NB4 (cell line): ENCODE measurements around the gene CCP110.
A peak's percentile ranks its signal among the peaks of the same experiment; 100 is the strongest.

Source experiments
- DNase-seq: peaks from one replicate; pipeline ENCODE4 v3.0.0; 2010; ENCODE audit warnings: low read depth
- H3K4me3 ChIP-seq: one replicate; pipeline ENCODE4 v1.5.1; 2011; ENCODE audit warnings: mild to moderate bottlenecking, low read depth, low read length, moderate library complexity
- CTCF ChIP-seq: IDR thresholded peaks from one replicate; pipeline ENCODE4 v1.5.1; 2012; ENCODE audit warnings: low read depth, low read length
- MAX ChIP-seq: IDR thresholded peaks from 2 replicates; pipeline ENCODE4 v1.6.1; 2011; ENCODE audit warnings: low read depth, low read length
- MYC ChIP-seq: IDR thresholded peaks from 2 replicates; pipeline ENCODE4 v1.6.1; 2011; ENCODE audit warnings: low read depth, low read length
- POLR2A ChIP-seq: IDR thresholded peaks from 2 replicates; pipeline ENCODE4 v1.6.1; 2011; ENCODE audit warnings: mild to moderate bottlenecking; ENCODE audit not compliant: insufficient read length; ENCODE audit errors: extremely low read depth

The CCP110 gene

GRCh38 chr16:19488213-19488640 is 35.5 kb upstream of the CCP110 start:
- no peak overlapping the region for H3K4me3 ChIP-seq
- no peak for TF ChIP-seq POLR2A
- TF ChIP-seq MYC: no peak
- TF ChIP-seq CTCF: no peak
- no peak for TF ChIP-seq MAX
- DNase-seq: no peak

- DNase-seq: no peak
- H3K4me3 ChIP-seq: no peak overlapping the region
- TF ChIP-seq POLR2A (no peak), CTCF (no peak), MAX (no peak), MYC (no peak)
These were observed 33.1 kb upstream of the CCP110 start for GRCh38 chr16:19490619-19491018.

GRCh38 chr16:19497176-19497575 is 26.6 kb upstream of the CCP110 start:
- no peak for DNase-seq
- TF ChIP-seq MAX (no peak), CTCF (no peak), MYC (no peak)
- no peak overlapping the region for H3K4me3 ChIP-seq

GRCh38 chr16:19499006-19499405 is 24.7 kb upstream of the CCP110 start:
- TF ChIP-seq POLR2A: no peak
- no peak for TF ChIP-seq CTCF
- TF ChIP-seq MAX: no peak
- no peak for TF ChIP-seq MYC
- DNase-seq: no peak
- H3K4me3 ChIP-seq: no peak overlapping the region

- H3K4me3 ChIP-seq: no peak overlapping the region
- TF ChIP-seq CTCF: no peak
- no peak for TF ChIP-seq POLR2A
- TF ChIP-seq MAX: no peak
- TF ChIP-seq MYC: no peak
- DNase-seq: no peak
These were observed 24.3 kb upstream of the CCP110 start for GRCh38 chr16:19499481-19499880.

GRCh38 chr16:19502395-19503131 is 21.2 kb upstream of the CCP110 start:
- peak; percentile 79 for DNase-seq
- TF ChIP-seq CTCF (peak; percentile 73), POLR2A (no peak)
- no peak overlapping the region for H3K4me3 ChIP-seq
